Measurements from ENCODE around the gene TRMT11. TPM values are rescaled to one million over a fixed set of nuclear protein-coding genes. Genes with fewer than 3 reads are reported as not detected.

TRMT11 gene
- total RNA-seq, 2 experiments from 2014 or later = 21.6 to 22.5 TPM

- peaks cover 25% of the 10 kb centered on the region for H3K36me3 Mint-ChIP-seq (ENCODE audit: low read depth)
- POLR2A ChIA-PET = interaction anchor here (1.0 kb wide), 1 partner anchor 172 kb away, joined by 3 read pairs; the partner anchor contains the start of gene NCOA7
- no peak overlapping the region for H3K27ac ChIP-seq (ENCODE audit: low read depth in 1 of 2, low read length in 2 of 2)
- H3K4me1 Mint-ChIP-seq (ENCODE audit: low read depth) = peaks cover 56% of the 10 kb centered on the region
- TF ChIP-seq CTCF (IDR thresholded peaks at IDR 0.05) = no peak
- ATAC-seq (ENCODE audit: poor library complexity) (no peak), DNase-seq (no peak)
- no peaks in the 10 kb centered on the region for H3K27me3 Mint-ChIP-seq
- no peaks in the 10 kb centered on the region for H3K9me3 ChIP-seq (ENCODE audit: control insufficient read depth in 1 of 2, insufficient read depth in 1 of 2, low read length in 2 of 2)
- peaks cover 16% of the 10 kb centered on the region for H3K36me3 ChIP-seq (ENCODE audit: insufficient read depth, low read length)
- H3K27me3 ChIP-seq (ENCODE audit: control insufficient read depth in 1 of 2, insufficient read depth in 2 of 2, low read length in 2 of 2) = no peaks in the 10 kb centered on the region
- peak overlapping the region; percentile 25 for H3K27ac Mint-ChIP-seq
- no peak overlapping the region for H3K4me3 ChIP-seq (ENCODE audit: low read length)
- peaks cover 6% of the 10 kb centered on the region for H3K4me1 ChIP-seq (ENCODE audit: insufficient read depth, low read length)
- H3K9me3 Mint-ChIP-seq = no peaks in the 10 kb centered on the region
- intact Hi-C loops (cut with DNase I, micrococcal nuclease) = no loop called here
- CTCF ChIA-PET = interaction anchor here (1.8 kb wide), 1 partner anchor 11 kb away, joined by 4 read pairs; no protein-coding TSS in a partner anchor
- no peak overlapping the region for H3K4me3 Mint-ChIP-seq
Measured at GRCh38 chr6:125962900-125963497, 23.3 kb upstream of the TRMT11 start.

GRCh38 chr6:125963817-125964216 is 22.5 kb upstream of the TRMT11 start:
- Mint-ChIP-seq H3K9me3 (no peaks in the 10 kb centered on the region), H3K27ac (no peak overlapping the region), H3K27me3 (no peaks in the 10 kb centered on the region), H3K4me3 (no peak overlapping the region), H3K4me1 (ENCODE audit: low read depth) (peaks cover 64% of the 10 kb centered on the region), H3K36me3 (ENCODE audit: low read depth) (peaks cover 33% of the 10 kb centered on the region)
- Histone ChIP-seq H3K27ac (ENCODE audit: low read depth in 1 of 2, low read length in 2 of 2) (no peak overlapping the region), H3K4me3 (ENCODE audit: low read length) (no peak overlapping the region), H3K4me1 (ENCODE audit: insufficient read depth, low read length) (no peaks in the 10 kb centered on the region), H3K27me3 (ENCODE audit: control insufficient read depth in 1 of 2, insufficient read depth in 2 of 2, low read length in 2 of 2) (no peaks in the 10 kb centered on the region), H3K9me3 (ENCODE audit: control insufficient read depth in 1 of 2, insufficient read depth in 1 of 2, low read length in 2 of 2) (no peaks in the 10 kb centered on the region), H3K36me3 (ENCODE audit: insufficient read depth, low read length) (peaks cover 25% of the 10 kb centered on the region)
- no peak for DNase-seq
- ChIA-PET CTCF (interaction anchor here (1.8 kb wide), 1 partner anchor 10 kb away, joined by 4 read pairs; no protein-coding TSS in a partner anchor), POLR2A (no interaction called here)
- ATAC-seq (ENCODE audit: poor library complexity) = no peak
- intact Hi-C loops (cut with DNase I, micrococcal nuclease) = no loop called here
- no peak for TF ChIP-seq CTCF (IDR thresholded peaks at IDR 0.05)

- Histone ChIP-seq H3K27ac (ENCODE audit: low read depth in 1 of 2, low read length in 2 of 2) (no peak overlapping the region), H3K9me3 (ENCODE audit: control insufficient read depth in 1 of 2, insufficient read depth in 1 of 2, low read length in 2 of 2) (no peaks in the 10 kb centered on the region), H3K4me3 (ENCODE audit: low read length) (no peak overlapping the region), H3K27me3 (ENCODE audit: control insufficient read depth in 1 of 2, insufficient read depth in 2 of 2, low read length in 2 of 2) (no peaks in the 10 kb centered on the region), H3K36me3 (ENCODE audit: insufficient read depth, low read length) (peaks cover 27% of the 10 kb centered on the region), H3K4me1 (ENCODE audit: insufficient read depth, low read length) (no peaks in the 10 kb centered on the region)
- no peak for ATAC-seq (ENCODE audit: poor library complexity)
- no peak for DNase-seq
- peaks cover 66% of the 10 kb centered on the region for H3K4me1 Mint-ChIP-seq (ENCODE audit: low read depth)
- ChIA-PET POLR2A (no interaction called here), CTCF (no interaction called here)
- intact Hi-C loops (cut with DNase I, micrococcal nuclease) = no loop called here
- no peak overlapping the region for H3K27ac Mint-ChIP-seq
- H3K9me3 Mint-ChIP-seq = no peaks in the 10 kb centered on the region
- TF ChIP-seq CTCF (IDR thresholded peaks at IDR 0.05) = no peak
- H3K27me3 Mint-ChIP-seq = no peaks in the 10 kb centered on the region
- H3K36me3 Mint-ChIP-seq (ENCODE audit: low read depth) = peaks cover 46% of the 10 kb centered on the region
- no peak overlapping the region for H3K4me3 Mint-ChIP-seq
Measured at GRCh38 chr6:125966569-125966968, 19.8 kb upstream of the TRMT11 start.
